NCI-H2171 (cell line): Measurements from ENCODE around the gene ZBED4.

Source experiments
- DNase-seq: peaks from one replicate; lab custom pipeline; 2025; lab: John Stamatoyannopoulos, UW

Gene ZBED4

DNA sequence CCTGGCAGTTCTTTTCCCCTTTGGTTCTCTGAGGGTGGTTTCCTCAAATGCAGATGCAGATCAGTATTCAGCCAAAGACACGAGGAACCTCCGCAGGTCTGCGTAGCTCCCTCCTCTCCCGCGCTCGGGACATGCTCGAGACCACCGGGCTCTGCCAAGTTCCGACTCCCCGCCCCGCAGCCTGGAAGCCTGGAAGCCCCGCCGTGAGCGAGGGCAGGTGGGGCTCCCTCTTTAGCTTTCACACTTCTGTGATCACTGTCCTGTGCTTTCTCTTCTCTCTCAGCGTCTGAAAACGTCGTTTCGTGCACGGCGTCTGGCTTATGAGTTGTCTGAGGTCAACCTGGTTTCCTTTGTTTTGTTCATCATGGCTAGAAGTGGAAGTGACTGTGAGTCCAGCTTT lies 26.6 kb downstream of the ZBED4 start:
- DNase-seq: no peak

DNA sequence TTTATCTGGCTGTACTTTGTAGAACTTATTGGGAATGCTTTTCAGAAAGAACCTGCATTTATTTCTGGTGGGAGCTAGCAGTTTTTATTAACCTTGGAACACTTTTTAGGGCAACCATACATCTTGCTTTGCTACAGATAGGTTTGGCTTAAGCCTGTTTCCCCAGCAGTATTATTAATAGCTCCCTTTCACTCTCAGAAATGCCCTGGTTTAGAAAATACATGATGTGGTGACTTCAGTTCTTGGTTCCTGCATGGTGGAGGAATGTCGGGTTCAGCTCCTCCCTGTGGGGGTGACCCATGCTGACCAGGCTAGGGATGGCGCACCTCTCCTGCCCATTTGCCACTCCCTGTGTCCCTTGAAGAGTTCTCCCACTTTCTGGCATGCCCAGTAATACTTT lies 28.2 kb downstream of the ZBED4 start:
- no peak for DNase-seq

DNA sequence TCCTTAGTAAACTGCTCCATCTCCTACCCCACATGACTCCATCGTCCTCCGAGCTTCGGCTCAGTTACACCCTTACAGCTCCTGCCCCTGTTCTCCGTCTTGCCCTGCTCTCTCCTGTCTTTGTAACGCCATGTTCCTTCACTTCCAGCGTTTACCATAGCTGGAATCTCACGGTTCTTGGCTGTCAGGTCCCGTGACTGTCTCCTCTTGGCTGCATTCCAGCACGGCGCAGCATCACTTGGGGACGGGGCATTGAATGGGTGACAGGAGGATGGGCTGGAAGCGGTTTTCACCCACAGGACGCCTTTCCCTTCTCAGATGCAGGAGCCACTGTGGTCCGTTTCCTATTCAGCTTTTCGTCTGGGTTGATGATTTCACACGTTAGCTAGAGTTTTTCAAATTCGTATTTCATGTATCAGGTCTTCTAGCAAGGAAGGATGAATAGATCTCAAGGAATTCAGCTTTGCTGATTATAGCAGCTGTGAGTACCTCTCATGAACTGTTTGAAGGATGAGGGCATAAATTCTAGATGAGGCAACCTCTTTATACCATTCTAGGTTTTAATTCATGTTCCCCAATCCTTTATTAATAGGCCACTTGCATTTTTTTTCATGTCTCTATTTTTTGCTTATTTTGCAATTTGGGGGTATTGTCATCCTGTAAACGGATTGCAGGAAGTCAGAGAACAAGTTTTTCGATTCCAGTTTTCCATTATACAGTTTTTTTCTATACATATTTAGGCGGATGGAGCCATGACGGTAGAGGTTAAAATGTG lies 29.1 kb downstream of the ZBED4 start:
- DNase-seq: no peak

DNA sequence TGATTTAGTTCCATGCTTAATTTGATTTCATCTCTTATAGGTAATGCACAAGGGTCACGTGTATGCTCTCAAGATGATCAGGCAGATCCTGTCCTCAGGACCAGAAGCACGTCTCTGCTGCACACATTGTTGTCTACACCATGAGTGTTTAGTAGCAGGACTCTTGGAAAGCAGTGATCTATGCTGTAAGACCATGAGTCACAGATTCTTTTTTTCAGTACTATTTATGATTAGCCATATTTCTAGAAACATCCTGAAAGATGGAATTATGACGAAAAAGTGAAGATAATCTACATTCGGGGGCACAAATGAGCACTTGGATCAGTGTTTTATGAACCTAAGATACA lies 29.6 kb downstream of the ZBED4 start:
- DNase-seq: no peak

DNA sequence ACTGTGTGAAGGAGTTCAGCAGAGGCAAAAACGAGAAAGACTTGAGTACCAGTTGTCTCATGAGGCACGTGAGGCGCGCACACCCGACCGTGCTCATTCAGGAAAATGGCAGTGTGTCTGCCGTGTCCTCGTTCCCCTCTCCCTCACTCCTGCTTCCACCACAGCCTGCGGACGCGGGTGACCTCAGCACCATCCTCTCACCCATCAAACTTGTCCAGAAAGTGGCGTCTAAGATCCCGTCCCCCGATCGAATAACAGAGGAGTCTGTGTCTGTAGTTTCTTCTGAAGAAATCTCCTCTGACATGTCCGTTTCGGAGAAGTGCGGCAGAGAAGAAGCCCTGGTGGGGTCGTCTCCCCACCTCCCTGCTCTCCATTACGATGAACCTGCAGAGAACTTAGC lies 30.4 kb downstream of the ZBED4 start:
- no peak for DNase-seq

DNA sequence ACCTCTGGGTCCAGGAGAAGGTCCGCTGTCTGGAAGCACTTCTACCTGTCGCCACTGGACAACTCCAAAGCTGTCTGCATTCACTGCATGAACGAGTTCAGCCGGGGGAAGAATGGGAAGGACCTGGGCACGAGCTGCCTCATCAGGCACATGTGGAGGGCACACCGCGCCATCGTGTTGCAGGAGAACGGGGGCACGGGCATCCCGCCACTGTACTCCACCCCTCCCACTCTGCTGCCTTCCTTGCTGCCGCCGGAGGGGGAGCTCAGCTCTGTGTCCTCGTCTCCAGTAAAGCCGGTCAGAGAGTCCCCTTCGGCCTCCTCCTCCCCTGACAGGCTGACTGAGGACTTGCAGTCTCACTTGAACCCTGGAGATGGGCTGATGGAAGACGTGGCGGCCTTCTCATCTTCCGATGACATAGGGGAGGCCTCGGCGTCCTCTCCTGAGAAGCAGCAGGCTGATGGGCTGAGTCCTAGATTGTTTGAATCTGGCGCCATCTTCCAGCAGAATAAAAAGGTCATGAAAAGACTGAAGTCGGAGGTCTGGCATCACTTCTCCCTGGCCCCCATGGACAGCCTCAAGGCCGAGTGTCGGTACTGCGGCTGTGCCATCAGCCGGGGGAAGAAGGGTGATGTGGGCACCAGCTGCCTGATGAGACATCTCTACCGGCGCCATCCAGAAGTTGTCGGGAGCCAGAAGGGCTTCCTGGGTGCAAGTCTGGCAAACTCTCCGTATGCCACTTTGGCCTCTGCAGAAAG lies 31.0 kb downstream of the ZBED4 start:
- DNase-seq: no peak

DNA sequence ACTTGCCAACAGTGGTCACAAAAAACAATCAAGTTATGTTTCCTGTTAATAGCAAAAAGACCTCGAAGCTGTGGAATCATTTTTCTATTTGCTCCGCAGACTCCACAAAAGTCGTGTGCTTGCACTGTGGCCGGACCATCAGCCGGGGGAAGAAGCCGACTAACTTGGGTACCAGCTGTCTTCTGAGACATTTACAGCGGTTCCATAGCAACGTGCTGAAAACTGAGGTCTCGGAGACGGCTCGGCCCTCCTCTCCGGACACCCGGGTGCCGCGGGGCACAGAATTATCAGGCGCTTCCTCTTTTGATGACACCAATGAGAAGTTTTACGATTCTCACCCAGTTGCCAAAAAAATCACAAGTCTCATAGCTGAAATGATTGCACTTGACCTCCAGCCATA lies 31.6 kb downstream of the ZBED4 start:
- no peak for DNase-seq

DNA sequence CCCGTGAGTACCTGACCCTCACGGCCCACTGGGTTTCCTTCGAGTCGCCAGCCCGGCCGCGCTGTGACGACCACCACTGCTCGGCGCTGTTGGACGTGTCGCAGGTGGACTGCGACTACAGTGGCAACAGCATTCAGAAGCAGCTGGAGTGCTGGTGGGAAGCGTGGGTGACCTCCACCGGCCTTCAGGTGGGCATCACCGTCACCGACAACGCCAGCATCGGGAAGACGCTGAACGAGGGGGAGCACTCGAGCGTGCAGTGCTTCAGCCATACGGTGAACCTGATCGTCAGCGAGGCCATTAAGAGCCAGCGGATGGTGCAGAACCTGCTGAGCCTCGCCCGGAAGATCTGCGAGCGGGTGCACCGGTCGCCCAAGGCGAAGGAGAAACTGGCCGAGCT lies 32.2 kb downstream of the ZBED4 start:
- DNase-seq: no peak

DNA sequence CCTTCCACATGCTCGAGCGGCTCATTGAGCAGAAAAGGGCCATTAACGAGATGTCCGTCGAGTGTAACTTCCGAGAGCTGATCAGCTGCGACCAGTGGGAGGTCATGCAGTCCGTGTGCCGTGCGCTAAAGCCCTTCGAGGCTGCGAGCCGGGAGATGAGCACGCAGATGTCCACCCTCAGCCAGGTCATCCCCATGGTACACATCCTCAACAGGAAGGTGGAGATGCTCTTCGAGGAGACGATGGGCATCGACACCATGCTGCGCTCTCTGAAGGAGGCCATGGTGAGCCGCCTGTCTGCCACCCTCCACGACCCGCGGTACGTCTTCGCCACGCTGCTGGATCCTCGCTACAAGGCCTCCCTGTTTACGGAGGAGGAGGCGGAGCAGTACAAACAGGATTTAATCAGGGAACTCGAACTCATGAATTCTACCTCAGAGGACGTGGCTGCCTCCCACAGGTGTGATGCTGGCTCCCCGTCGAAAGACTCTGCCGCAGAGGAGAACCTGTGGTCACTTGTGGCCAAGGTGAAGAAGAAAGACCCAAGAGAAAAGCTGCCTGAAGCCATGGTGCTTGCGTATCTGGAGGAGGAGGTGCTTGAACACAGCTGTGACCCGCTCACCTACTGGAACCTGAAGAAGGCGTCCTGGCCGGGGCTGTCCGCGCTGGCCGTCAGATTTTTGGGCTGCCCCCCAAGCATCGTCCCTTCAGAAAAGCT lies 32.9 kb downstream of the ZBED4 start:
- no peak for DNase-seq

DNA sequence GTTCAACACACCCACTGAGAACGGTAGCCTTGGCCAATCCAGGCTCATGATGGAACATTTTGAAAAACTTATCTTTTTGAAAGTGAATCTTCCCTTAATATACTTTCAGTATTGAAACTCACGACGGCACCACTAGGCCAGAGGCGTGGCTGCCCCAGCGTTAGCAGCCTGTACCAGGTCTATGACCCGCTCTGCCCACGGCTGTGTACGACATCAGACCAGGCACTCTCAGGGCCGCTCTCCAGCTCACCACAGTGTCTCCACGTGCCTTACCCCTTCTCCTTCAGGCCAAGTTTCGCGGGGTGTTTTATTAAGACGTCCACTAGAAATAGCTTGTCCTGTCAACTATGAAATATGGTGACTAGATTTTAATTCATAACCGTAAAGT lies 33.4 kb downstream of the ZBED4 start:
- no peak for DNase-seq

DNA sequence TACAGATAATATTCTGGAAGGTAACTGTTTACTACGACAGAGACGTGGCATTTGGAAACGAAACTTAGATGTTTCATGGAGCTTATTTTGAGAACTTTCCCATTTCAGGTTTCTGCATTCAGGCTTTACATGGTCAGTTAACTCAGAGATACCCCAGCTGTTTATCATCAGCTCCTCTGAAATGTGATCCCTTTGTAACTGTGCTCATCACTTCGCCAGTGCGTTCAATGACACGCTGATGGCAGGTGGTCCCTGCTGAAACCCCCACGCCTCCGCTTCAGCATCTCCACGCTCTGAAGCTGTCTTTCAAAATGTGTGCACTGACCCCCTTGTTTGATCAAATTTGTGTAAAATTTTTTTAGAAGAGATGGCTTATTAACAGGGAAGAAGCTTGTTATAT lies 34.1 kb downstream of the ZBED4 start:
- no peak for DNase-seq

DNA sequence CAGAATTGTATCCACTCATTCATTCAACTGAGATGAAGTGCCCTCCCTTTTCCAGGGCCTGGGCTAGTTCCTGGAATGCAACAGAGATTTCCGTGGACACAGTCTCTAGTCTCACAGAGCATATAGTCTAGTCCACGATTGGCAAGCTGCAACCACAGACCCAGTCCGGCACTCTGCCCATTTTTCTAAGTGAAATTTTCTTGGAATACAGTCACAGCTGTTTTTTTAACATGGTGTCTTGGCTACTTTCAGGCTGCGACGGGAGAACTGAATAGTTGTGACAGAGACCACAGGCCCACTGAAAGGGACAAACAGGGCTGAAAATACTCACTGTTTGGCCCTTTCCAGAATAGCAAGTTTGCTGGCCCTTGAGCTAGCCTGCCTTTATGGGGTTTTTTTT lies 35.4 kb downstream of the ZBED4 start:
- no peak for DNase-seq

- no peak for DNase-seq
Observed at GRCh38 chr22:49892226-49892899, 38.7 kb downstream of the ZBED4 start.

- DNase-seq: no peak
Observed at GRCh38 chr22:49893025-49893424, 39.4 kb downstream of the ZBED4 start.

DNA sequence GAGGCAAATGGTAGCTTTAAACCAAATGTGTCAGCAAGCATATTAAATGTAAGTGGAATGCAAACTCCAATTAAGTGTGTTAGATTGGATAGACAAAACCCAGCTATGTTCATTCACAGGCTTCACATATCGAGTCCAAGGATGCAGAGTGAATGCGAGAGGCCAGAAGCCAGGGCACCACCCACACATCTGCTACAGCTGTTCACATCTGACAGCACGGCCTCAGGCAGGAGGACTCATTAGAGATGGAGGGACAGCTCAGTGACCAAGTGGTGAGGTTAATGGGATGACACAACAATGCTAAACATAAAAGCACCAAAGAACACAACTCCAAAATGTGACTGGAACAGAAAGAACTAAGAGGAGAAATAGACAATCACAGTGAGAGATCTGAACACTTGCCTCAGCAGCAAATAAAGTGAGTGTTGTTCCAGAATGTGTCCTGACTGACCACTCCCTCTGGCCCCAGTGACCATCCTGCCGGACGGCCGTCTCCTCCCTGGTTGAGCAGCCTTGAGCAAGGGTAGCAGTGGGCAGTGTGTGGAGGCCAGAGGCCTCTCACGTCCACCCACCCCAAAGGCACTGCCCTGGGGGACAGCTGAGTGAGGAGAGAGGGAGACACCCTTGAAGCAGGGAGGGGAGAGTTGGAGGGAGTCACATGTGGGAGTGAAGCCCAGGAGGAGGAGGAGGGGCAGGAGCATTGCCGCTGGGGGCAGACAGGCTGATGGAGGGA lies 40.8 kb downstream of the ZBED4 start:
- DNase-seq: no peak

DNA sequence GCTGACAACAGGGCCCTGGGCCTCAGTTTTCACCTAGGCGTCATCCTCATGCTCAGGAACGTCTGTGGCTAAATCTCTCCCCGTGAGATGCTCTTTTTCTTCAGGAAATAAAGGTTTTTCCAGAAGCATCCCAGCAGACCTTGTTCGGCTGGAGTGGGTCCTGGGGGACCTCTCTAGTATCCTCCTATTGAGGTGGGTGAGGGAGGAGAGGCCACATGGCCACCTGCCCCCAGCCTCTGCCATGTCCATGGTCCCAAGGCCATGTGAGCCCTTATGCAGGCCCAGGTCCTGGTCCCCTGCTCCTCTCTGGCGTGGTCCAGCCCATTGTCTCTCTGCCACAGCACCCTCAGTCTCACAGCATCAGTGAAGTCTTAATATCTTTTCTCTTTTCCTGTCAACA lies 42.6 kb downstream of the ZBED4 start:
- DNase-seq: no peak

- no peak for DNase-seq
Observed at GRCh38 chr22:49897015-49897684, 43.5 kb downstream of the ZBED4 start.

GRCh38 chr22:49899530-49899929 lies 45.9 kb downstream of the ZBED4 start:
- no peak for DNase-seq

DNA sequence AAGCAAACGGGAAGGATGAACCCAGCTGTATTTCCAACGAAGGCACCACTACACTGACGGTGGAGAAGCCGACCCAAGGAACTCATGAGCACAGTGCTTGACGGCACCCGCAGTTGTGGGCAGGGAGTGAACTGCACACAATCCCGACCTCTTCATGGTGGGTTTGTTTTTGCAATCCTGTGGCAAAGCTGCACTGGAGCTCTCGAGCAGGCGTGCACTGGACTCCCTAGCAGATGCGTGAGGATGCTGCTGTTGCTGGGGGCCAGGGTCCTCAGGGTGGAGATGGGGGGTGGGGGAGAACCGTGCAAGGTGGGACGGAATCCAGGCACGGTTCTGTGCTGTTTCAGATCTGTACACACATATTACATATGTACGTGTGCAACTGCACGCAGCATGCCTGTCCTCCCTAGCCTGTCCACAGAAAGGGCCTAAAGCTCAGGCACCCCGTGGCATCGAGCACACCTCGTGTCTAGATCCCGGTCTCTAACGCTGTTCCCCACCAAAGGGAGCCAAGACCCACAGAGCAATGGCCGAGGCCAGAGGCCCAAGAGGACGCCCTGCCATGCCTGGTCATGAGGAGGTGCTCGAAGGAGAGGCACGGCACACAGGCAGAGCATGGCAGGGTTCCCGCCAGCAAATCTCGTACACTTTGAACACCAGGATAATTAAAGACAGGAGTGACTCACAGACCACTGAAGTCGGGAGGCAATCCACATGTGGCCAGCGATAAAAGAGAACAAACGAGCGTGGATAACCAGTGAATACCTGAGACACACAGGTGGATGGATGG lies 47.0 kb downstream of the ZBED4 start:
- no peak for DNase-seq

DNA sequence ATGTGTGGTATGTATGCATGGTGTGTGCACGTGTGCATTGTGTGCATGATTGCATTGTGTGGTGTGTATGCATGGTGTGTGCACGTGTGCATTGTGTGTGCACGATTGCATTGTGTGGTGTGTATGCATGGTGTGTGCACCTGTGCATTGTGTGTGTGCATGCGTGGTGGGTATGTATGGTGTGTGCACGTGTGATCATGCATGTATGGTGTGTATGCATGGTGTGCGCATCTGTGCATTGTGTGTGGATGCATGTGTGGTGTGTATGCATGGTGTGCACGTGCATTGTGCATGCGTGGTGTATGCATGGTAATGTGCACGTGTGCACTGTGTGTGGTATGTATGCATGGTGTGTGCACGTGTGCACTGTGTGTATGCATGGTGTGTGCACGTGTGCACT lies 47.8 kb downstream of the ZBED4 start:
- no peak for DNase-seq
